ENCODE data around the gene PIEZO2.
"Not testable (repeated sequence)": the region's sequence is repeated elsewhere in the genome, so short reads cannot be mapped to it uniquely, and the experiment has no call there.

Gene PIEZO2

GRCh38 chr18:11148680-11149440 lies 509 bp downstream of the PIEZO2 start:
- DNase-seq, result no peak

DNA sequence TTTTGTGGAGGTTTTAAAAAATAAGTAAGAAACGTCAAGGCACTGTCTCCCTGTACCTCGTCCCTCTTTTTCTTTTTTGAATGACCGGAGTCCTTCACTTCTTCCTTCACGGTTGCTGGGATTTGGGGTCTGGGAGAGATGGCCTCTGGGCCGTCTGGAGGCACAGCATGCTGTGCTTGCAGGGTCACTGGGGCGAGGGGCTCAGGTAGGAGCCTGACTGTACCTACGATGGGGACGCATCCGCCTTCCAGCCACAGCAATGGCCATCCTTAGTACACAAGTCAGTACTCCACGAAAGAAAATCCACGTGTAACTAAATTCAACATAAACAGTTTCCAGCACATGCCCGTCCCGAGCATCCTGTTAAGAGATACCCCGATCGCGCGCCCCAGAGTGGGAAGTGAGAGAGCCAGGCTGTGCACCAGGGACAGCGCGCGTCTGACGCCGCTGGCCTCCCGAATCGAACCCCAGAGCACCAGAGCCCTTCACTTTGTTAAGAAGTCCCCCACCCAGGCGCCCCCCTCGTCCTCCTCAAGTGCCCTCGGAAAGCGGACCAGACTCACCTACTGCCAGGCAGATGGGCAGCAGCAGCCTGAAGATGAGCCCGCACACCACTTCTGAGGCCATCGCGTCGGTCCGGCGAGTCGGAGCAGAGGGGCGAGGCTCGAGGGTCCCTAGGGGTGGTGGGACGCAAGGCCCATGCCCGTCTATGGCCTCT lies 1.2 kb downstream of the PIEZO2 start:
- DNase-seq, result no peak

DNA sequence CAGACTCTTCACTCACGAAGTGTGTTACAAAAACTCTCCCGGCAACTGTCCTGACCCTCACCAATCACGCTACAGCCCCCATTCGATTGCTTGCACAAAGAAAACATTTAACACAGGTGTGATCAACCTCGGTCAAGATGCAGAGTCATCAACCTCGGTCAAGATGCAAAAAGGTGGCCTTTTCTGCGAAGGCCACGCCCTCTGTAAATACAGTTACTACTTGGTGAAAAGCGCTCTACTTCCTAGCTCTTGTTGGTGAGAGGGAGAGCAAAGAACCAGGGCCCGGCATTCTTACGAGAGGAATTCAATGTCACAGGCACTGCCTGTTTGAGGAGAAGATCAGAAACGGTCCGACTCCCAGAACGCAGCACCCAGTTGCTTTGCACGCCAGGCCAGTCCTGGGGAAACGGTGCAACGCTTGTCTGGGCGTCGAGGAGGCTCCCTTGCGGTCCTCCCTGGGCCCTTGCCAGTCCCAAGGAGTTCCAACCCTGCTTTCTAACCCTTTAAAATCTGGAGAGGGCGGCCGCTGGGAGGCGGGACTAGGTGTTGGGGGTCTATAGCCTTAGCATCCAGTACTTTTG lies 1.9 kb downstream of the PIEZO2 start:
- DNase-seq, result no peak

GRCh38 chr18:11146947-11147345 lies 2.4 kb downstream of the PIEZO2 start:
- no peak for DNase-seq

- DNase-seq, result no peak
These were observed 3.0 kb downstream of the PIEZO2 start for GRCh38 chr18:11146238-11146946.

DNA sequence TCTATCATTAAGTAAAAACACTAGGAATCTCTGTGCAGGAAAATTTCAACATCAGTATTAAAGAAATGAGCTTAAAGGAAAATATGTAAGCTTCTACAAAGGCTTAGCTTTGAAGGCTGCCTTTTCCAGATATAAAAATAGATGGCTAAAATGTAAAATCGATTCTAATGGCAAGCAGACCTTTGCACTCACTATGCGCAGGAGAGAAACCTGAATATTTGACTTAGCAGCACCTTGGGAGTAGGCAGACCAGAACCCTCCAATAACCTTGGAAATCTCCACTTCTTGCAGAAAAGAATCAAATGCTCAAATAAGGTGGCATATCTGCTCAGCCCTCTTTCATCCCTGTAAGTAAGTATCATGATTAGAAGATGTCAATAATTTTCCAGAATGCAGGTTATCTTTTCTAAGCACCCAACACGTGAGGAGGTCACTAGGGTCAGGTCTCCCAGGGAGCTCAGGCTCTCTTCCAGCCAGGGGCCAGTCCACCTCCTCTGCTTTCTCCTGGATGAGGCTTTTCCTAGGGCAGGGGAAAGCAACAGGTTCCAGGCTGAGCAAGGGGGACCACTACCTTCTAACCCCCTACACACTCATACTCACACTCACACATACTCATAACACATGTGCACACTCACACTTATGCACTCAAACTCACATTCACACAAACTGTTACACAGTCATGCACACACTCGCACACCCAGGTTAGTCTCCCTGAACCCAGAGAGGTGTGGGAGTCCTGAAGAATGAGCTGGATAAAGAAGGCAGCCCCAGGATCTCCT lies 3.8 kb downstream of the PIEZO2 start:
- no peak for DNase-seq

DNA sequence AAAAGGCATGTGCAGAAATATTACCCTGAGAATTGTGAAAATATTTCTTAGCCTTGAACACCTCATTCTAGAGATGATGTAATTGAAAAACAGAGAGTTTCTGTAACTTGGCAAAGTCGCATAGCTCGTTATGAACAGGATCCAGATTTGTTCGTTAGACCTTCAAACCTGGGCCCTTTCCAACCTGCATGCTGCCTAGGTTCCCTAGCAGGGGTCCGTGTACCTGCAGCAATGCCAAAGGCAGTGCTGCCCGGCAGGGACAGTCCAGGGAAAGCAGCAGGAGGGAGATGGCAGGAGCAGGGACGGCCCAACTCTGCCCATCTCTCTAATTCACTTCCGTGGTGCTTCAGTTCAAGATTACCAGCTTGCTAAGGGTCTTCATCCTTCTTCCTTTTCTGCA lies 12.0 kb downstream of the PIEZO2 start:
- no peak for DNase-seq

DNA sequence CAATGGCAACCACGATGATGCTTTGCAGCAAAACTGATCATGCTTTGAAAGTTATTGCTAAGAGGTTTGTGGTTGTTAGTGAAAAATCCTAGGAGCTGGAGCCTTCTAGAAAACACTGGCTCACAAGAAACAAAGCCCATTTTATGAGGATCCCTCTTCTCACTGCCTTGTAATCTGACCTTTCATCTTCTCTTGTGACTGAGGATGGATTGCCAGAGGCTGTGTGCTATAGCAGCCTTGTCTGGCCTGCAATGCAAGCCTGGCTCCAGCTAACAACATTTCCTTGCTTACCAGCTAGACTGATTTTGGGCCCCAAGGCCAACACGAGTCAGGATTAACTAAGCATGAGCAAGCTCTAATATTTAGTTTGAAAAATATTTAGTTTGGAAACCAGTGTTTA lies 13.1 kb downstream of the PIEZO2 start:
- DNase-seq, result no peak

DNA sequence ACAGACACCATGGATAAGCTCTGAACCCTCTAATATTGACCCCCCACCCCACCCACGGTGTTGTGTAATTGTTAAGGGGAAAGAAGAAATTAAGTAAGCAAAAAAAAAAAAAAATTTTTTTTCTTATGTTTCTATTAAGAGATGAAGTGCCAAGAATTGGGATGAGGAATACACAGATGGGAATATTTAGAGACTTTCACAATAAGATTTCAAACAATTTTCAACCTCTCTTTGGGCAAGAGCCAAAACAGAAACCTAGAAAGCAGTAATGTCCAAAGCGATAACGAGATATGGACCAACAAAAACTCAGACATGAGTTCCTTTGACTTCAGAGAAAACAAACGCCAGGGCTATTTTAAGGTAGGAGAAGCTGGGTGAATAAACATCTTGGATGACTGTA lies 14.4 kb downstream of the PIEZO2 start:
- DNase-seq, result no peak

DNA sequence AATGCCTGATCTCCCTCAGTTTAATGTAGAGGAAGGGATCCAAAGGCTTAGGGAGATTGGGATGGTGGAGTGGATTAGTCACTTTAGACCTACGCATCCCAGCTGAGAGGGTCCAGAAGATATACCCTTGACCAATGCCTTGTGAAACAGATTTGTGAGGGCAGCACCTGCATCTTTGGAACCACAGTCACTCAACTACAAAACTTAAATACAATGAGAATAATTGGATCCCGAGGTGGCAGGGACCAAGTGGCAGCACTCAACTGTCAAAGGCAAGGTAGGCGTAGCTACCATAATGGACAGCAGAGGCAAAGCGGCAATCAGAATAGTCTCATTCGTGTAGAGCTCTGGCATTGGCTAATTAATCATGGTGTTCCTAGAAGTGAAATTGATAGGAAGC lies 20.3 kb downstream of the PIEZO2 start:
- not testable (repeated sequence) for DNase-seq

- no peak for DNase-seq
These were observed 23.7 kb downstream of the PIEZO2 start for GRCh38 chr18:11125492-11126315.

- no peak for DNase-seq
These were observed 25.3 kb downstream of the PIEZO2 start for GRCh38 chr18:11124054-11124453.

DNA sequence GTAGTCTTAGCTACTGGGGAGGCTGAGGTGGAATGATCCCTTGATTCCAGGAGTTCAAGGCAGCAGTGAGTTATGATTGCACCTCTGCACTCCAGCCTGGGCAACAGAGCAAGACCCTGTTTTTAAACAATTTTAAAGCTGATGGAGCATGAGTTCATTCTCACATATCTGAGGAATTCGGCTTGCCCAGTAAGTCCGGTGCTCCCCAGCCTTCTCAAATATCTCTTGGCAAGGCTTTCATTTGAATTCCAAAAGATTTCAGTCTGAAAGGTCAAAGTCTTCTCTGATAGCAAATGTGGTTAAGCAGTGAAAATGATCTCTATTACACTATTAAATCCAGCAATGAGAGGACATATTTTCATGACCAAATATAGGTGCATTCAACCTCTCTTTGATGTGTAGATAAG lies 27.9 kb downstream of the PIEZO2 start:
- DNase-seq, result no peak

- DNase-seq, result no peak
These were observed 29.3 kb downstream of the PIEZO2 start for GRCh38 chr18:11119959-11120587.

DNA sequence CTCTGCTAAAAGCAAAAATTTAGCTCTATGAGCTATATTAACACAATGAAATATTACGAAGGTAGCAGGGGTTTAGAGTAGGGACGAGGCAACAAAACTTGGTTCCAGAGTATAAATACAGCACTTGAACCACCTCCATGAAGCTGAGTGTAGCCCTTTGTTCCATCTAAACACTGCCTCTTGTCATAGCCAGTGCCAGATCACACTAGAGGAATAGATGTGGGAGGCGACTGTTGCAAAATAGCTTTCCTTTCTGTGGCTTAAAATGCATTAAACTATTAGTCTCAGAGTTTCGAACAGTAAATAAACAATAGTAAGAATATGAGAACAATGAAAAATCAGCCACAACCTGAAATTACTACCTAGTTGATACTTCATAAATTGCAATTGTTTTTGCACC lies 29.8 kb downstream of the PIEZO2 start:
- no peak for DNase-seq

GRCh38 chr18:11118051-11118766 lies 31.2 kb downstream of the PIEZO2 start:
- DNase-seq, result no peak

DNA sequence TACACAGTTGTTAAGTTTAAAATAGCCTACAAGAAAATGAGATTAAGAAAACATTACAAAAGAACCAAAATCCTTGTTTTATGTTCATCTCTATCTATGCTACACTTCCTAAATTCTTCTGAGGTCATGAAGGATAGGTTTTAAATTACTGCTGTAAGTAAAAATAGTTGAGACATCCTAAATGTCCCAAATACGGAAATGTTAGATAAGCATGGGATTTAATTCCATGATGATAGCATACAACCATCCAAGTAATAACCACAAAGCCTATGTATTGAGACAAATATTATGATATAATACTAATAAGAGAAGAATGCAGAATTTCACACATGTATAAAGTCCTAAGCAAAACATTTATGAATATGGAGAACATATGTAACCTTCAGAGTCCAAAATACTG lies 34.1 kb downstream of the PIEZO2 start:
- no peak for DNase-seq

GRCh38 chr18:11114653-11115052 lies 34.7 kb downstream of the PIEZO2 start:
- no peak for DNase-seq

- no peak for DNase-seq
These were observed 35.4 kb downstream of the PIEZO2 start for GRCh38 chr18:11113937-11114336.

DNA sequence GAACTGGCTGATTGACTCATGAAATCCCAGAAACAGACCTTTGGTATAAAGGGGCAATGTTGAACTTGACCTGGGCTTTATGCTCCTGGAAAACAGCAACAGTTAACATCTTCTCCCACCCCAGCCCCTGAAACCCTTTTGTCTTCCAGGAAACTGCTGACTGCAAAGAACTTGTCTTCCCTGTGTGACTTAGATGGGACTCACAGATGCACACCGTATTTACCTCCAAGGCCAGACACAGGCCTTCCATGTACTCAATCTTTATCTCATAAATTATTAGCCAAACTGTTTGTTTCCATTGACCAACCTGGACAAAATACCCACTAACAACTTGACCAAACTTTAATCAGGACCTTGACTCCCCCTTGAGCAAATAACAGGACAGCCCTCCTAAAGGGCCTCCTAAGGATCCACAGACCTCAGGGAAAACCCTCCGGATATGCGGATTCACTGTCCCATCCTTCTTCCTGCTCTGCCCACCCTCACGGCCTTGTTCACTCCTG lies 36.3 kb downstream of the PIEZO2 start:
- no peak for DNase-seq

Data from Kasumi-1 (cell line).